ENCODE data around the gene PCSK4. TPM values are rescaled to one million over a fixed set of nuclear protein-coding genes. Genes with fewer than 3 reads are reported as not detected.

The PCSK4 gene
- total RNA-seq, 1 experiment from 2014 or later, result 3.4 TPM

GRCh38 chr19:1523412-1524286, 33.5 kb upstream of the PCSK4 start, which contains the start of gene PLK5:
PLK5 (plus strand) TSS chr19:1524077; CDS start chr19:1526997, 2,920 bp downstream.
- Mint-ChIP-seq H3K4me1 (ENCODE audit: insufficient read depth, unreplicated experiment) (no peaks in the 10 kb centered on the region), H3K9me3 (ENCODE audit: unreplicated experiment) (no peaks in the 10 kb centered on the region), H3K4me3 (ENCODE audit: unreplicated experiment) (no peak within 1 kb of the TSS), H3K27ac (ENCODE audit: low read depth, unreplicated experiment) (no peak within 1 kb of the TSS), H3K36me3 (ENCODE audit: insufficient read depth, unreplicated experiment) (no peaks in the 10 kb centered on the region), H3K27me3 (ENCODE audit: insufficient read depth, unreplicated experiment) (peaks cover 36% of the 10 kb centered on the region)
- intact Hi-C loops (cut with micrococcal nuclease), result no loop called here
- no peak for TF ChIP-seq CTCF (IDR thresholded peaks at IDR 0.05; ENCODE audit: unreplicated experiment)
- CTCF ChIA-PET, result no interaction called here
- no peak for DNase-seq (ENCODE audit: unreplicated experiment)
- no TSS peak for BruUV-seq (replicated peaks)
- POLR2A ChIA-PET, result no interaction called here

- Mint-ChIP-seq H3K27ac (ENCODE audit: low read depth, unreplicated experiment) (no peak overlapping the region), H3K27me3 (ENCODE audit: insufficient read depth, unreplicated experiment) (peaks cover 36% of the 10 kb centered on the region), H3K4me3 (ENCODE audit: unreplicated experiment) (no peak overlapping the region), H3K9me3 (ENCODE audit: unreplicated experiment) (no peaks in the 10 kb centered on the region), H3K4me1 (ENCODE audit: insufficient read depth, unreplicated experiment) (no peaks in the 10 kb centered on the region), H3K36me3 (ENCODE audit: insufficient read depth, unreplicated experiment) (no peaks in the 10 kb centered on the region)
- intact Hi-C loops (cut with micrococcal nuclease), result no loop called here
- BruUV-seq (replicated peaks), result no TSS peak
- DNase-seq (ENCODE audit: unreplicated experiment), result no peak
- ChIA-PET CTCF (no interaction called here), POLR2A (no interaction called here)
- no peak for TF ChIP-seq CTCF (IDR thresholded peaks at IDR 0.05; ENCODE audit: unreplicated experiment)
Measured at GRCh38 chr19:1522838-1523237, 32.7 kb upstream of the PCSK4 start.

- intact Hi-C loops (cut with micrococcal nuclease), result no loop called here
- ChIA-PET CTCF (interaction anchor here (0.6 kb wide), 1 partner anchor 151 kb away, joined by 3 read pairs; no protein-coding TSS in a partner anchor), POLR2A (interaction anchor here (0.6 kb wide), 1 partner anchor 354 kb away, joined by 3 read pairs; no protein-coding TSS in a partner anchor)
- Mint-ChIP-seq H3K4me3 (ENCODE audit: unreplicated experiment) (no peak overlapping the region), H3K27me3 (ENCODE audit: insufficient read depth, unreplicated experiment) (peaks cover 32% of the 10 kb centered on the region), H3K4me1 (ENCODE audit: insufficient read depth, unreplicated experiment) (no peaks in the 10 kb centered on the region), H3K27ac (ENCODE audit: low read depth, unreplicated experiment) (no peak overlapping the region), H3K9me3 (ENCODE audit: unreplicated experiment) (no peaks in the 10 kb centered on the region), H3K36me3 (ENCODE audit: insufficient read depth, unreplicated experiment) (no peaks in the 10 kb centered on the region)
- TF ChIP-seq CTCF (IDR thresholded peaks at IDR 0.05; ENCODE audit: unreplicated experiment), result no peak
- no peak for DNase-seq (ENCODE audit: unreplicated experiment)
- BruUV-seq (replicated peaks), result no TSS peak
Measured at GRCh38 chr19:1522061-1522460, 31.9 kb upstream of the PCSK4 start.

- H3K4me1 Mint-ChIP-seq (ENCODE audit: insufficient read depth, unreplicated experiment), result no peaks in the 10 kb centered on the region
- no TSS peak for BruUV-seq (replicated peaks)
- H3K27ac Mint-ChIP-seq (ENCODE audit: low read depth, unreplicated experiment), result no peak overlapping the region
- no peaks in the 10 kb centered on the region for H3K9me3 Mint-ChIP-seq (ENCODE audit: unreplicated experiment)
- intact Hi-C loops (cut with micrococcal nuclease), result no loop called here
- ChIA-PET CTCF (interaction anchor here (0.6 to 0.8 kb wide), 2 partner anchors 22 to 151 kb away, joined by 3 to 4 read pairs; no protein-coding TSS in a partner anchor), POLR2A (interaction anchor here (0.6 kb wide), 1 partner anchor 355 kb away, joined by 3 read pairs; no protein-coding TSS in a partner anchor)
- H3K27me3 Mint-ChIP-seq (ENCODE audit: insufficient read depth, unreplicated experiment), result peaks cover 28% of the 10 kb centered on the region
- H3K4me3 Mint-ChIP-seq (ENCODE audit: unreplicated experiment), result no peak overlapping the region
- no peaks in the 10 kb centered on the region for H3K36me3 Mint-ChIP-seq (ENCODE audit: insufficient read depth, unreplicated experiment)
- DNase-seq (ENCODE audit: unreplicated experiment), result no peak
- no peak for TF ChIP-seq CTCF (IDR thresholded peaks at IDR 0.05; ENCODE audit: unreplicated experiment)
Measured at GRCh38 chr19:1521636-1522035, 31.5 kb upstream of the PCSK4 start.

All from MCF 10A (cell line).